Measurements from ENCODE around the gene IFIT3. TPM values are rescaled to one million over a fixed set of nuclear protein-coding genes. Genes with fewer than 3 reads are reported as not detected.

IFIT3 gene
- total RNA-seq, 1 experiment from 2014 or later: 0.55 TPM

DNA sequence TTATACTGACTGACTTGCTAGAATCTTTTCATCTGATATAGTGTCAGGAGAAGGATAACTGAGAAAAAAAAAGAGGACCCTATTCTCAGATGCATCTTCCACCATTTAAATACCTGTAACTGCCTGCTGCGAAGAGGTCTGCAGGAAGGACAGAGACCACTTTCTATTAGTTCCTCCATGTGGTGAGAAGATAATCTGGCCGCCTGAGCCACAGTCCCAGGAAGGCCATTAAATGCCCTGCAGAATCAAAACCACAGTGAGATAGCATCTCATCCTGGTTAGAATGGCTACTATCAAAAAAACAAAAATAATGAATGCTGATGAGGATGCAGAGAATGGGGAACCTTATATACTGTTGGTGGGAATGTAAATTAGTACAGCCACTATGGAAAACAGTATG lies 30.2 kb downstream of the IFIT3 start:
- no peak overlapping the region for H3K14ac ChIP-seq (ENCODE audit: insufficient read depth, low read length)
- H4K8ac ChIP-seq (replicated peaks; ENCODE audit: insufficient read length, low read depth, low read length): no peak overlapping the region
- H3K4me2 ChIP-seq (ENCODE audit: insufficient read depth, insufficient read length, low read length): no peak overlapping the region
- no peaks in the 10 kb centered on the region for H3K79me1 ChIP-seq (ENCODE audit: insufficient read depth, low read depth, low read length, poor library complexity, severe bottlenecking)
- Mint-ChIP-seq H3K27ac (no peak overlapping the region; a peak in 1 of 7 replicates), H3K36me3 (ENCODE audit: insufficient read depth in 1 of 3, low read depth in 3 of 3) (peaks cover 0 to 10% (median 10%) of the 10 kb centered on the region in 3 experiments; a peak in 5 of 7 replicates), H3K9me3 (peaks cover 2 to 12% of the 10 kb centered on the region in 2 experiments; a peak in 3 of 5 replicates), H3K27me3 (ENCODE audit: low read depth) (no peaks in the 10 kb centered on the region), H3K4me1 (peaks cover 7 to 12% of the 10 kb centered on the region in 2 experiments), H3K4me3 (no peak overlapping the region)
- no peak overlapping the region for H3K27ac ChIP-seq (ENCODE audit: insufficient read length, low read depth, low read length)
- WGBS (ENCODE audit: extremely low coverage, insufficient read length, low lambda C conversion rate): no CpG with 5 or more reads among the region's 2 CpGs
- no peak for DNase-seq
- no peak overlapping the region for H3K18ac ChIP-seq (ENCODE audit: insufficient read length, low read depth, low read length)
- H3T11ph ChIP-seq (ENCODE audit: low read length): no peak overlapping the region
- H4K20me1 ChIP-seq (ENCODE audit: control insufficient read depth, insufficient read depth, insufficient read length): no peaks in the 10 kb centered on the region
- no peak overlapping the region for H2AK5ac ChIP-seq (ENCODE audit: insufficient read length, low read length)
- no peaks in the 10 kb centered on the region for H3K23me2 ChIP-seq (ENCODE audit: insufficient read length, low read depth, low read length, poor library complexity, severe bottlenecking)
- no peak overlapping the region for H2BK120ac ChIP-seq (ENCODE audit: low read depth, low read length, poor library complexity, severe bottlenecking)
- no peak overlapping the region for H2BK5ac ChIP-seq (ENCODE audit: insufficient read length, low read length)
- no peaks in the 10 kb centered on the region for H3K79me2 ChIP-seq (ENCODE audit: insufficient read depth, low read length)
- H4K91ac ChIP-seq (ENCODE audit: insufficient read length, low read depth, low read length): no peak overlapping the region
- H3K56ac ChIP-seq (ENCODE audit: insufficient read length, low read depth, low read length): no peak overlapping the region
- H3K9ac ChIP-seq (ENCODE audit: extremely low read depth, insufficient read length, low read length): no peak overlapping the region
- H3K23ac ChIP-seq (ENCODE audit: insufficient read length, low read depth, low read length): no peak overlapping the region
- TF ChIP-seq, protein P1, sequence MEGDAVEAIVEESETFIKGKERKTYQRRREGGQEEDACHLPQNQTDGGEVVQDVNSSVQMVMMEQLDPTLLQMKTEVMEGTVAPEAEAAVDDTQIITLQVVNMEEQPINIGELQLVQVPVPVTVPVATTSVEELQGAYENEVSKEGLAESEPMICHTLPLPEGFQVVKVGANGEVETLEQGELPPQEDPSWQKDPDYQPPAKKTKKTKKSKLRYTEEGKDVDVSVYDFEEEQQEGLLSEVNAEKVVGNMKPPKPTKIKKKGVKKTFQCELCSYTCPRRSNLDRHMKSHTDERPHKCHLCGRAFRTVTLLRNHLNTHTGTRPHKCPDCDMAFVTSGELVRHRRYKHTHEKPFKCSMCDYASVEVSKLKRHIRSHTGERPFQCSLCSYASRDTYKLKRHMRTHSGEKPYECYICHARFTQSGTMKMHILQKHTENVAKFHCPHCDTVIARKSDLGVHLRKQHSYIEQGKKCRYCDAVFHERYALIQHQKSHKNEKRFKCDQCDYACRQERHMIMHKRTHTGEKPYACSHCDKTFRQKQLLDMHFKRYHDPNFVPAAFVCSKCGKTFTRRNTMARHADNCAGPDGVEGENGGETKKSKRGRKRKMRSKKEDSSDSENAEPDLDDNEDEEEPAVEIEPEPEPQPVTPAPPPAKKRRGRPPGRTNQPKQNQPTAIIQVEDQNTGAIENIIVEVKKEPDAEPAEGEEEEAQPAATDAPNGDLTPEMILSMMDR (conservative IDR thresholded peaks at IDR 0.05): no peak
- no peaks in the 10 kb centered on the region for H3K27me3 ChIP-seq (ENCODE audit: insufficient read depth, low read length)
- no peaks in the 10 kb centered on the region; the same call in 1 of the 2 replicates for H3K4me1 ChIP-seq (ENCODE audit: insufficient read depth, low read length)
- no peak overlapping the region for H4K5ac ChIP-seq (ENCODE audit: insufficient read length, low read depth, low read length)
- no peaks in the 10 kb centered on the region for H3K9me3 ChIP-seq (ENCODE audit: control insufficient read depth, low read depth, low read length)
- H2BK15ac ChIP-seq (ENCODE audit: low read depth, low read length): no peak overlapping the region
- H2BK12ac ChIP-seq (ENCODE audit: insufficient read length, low read depth, low read length): no peak overlapping the region
- no peak overlapping the region for H2AFZ ChIP-seq (ENCODE audit: low read length)
- no peak overlapping the region for H2BK20ac ChIP-seq (ENCODE audit: low read depth, low read length, poor library complexity, severe bottlenecking)
- H3K4ac ChIP-seq (ENCODE audit: low read depth, low read length): no peak overlapping the region

Measured in H9 (cell line).